ENCODE results near the gene TSHZ1. TPM values are rescaled to one million over a fixed set of nuclear protein-coding genes. Genes with fewer than 3 reads are reported as not detected.
"Not testable (repeated sequence)": the region's sequence is repeated elsewhere in the genome, so short reads cannot be mapped to it uniquely, and the experiment has no call there.

The TSHZ1 gene
- total RNA-seq, 1 donor from 2014 or later = 17.0 TPM

GRCh38 chr18:75323821-75324585, 113.4 kb downstream of the TSHZ1 start:
- intact Hi-C loops (cut with DNase I) = no loop called here
- Histone ChIP-seq H3K27me3 (ENCODE audit: low read depth) (no peaks in the 10 kb centered on the region), H3K4me3 (no peak overlapping the region), H3K27ac (no peak overlapping the region), H3K36me3 (no peaks in the 10 kb centered on the region), H3K4me1 (no peaks in the 10 kb centered on the region), H3K9me3 (peaks cover 7% of the 10 kb centered on the region)
- TF ChIP-seq, protein P1, sequence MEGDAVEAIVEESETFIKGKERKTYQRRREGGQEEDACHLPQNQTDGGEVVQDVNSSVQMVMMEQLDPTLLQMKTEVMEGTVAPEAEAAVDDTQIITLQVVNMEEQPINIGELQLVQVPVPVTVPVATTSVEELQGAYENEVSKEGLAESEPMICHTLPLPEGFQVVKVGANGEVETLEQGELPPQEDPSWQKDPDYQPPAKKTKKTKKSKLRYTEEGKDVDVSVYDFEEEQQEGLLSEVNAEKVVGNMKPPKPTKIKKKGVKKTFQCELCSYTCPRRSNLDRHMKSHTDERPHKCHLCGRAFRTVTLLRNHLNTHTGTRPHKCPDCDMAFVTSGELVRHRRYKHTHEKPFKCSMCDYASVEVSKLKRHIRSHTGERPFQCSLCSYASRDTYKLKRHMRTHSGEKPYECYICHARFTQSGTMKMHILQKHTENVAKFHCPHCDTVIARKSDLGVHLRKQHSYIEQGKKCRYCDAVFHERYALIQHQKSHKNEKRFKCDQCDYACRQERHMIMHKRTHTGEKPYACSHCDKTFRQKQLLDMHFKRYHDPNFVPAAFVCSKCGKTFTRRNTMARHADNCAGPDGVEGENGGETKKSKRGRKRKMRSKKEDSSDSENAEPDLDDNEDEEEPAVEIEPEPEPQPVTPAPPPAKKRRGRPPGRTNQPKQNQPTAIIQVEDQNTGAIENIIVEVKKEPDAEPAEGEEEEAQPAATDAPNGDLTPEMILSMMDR (IDR thresholded peaks at IDR 0.05) = no peak
- ATAC-seq (no peak), DNase-seq (no peak)

DNA sequence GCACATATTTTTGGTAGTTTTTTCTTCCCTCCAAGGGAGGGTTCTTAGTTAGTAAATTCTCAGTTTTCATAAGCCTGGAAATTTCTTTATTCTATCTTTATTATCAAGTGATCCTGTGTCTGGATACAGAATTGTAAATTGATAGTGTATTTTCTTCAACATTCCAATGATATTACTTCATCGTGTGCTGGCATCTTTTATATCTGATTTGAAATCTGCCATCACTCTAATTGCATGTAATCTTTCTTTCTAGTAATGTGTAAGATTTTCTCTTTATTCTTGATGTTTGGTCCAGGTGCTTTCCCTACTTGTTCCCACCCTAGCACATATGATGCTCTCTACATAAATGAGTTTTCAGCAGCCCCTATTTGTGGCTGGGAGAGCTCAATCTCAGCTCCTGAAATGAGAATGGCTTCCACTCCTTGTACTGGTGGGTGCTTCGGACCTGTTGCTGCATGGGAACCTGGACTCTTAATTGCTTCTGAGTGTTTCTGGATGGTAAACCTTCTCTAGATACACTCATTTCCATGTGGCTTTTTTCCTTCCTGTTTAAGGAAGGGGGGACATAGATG, 114.2 kb downstream of the TSHZ1 start:
- ATAC-seq = no peak
- TF ChIP-seq, protein P1 (IDR thresholded peaks at IDR 0.05) = no peak
- intact Hi-C loops (cut with DNase I) = no loop called here
- no peaks in the 10 kb centered on the region for H3K36me3 ChIP-seq
- H3K27ac ChIP-seq = no peak overlapping the region
- H3K4me3 ChIP-seq = no peak overlapping the region
- no peaks in the 10 kb centered on the region for H3K4me1 ChIP-seq
- H3K27me3 ChIP-seq (ENCODE audit: low read depth) = no peaks in the 10 kb centered on the region
- peaks cover 7% of the 10 kb centered on the region for H3K9me3 ChIP-seq
- no peak for DNase-seq

DNA sequence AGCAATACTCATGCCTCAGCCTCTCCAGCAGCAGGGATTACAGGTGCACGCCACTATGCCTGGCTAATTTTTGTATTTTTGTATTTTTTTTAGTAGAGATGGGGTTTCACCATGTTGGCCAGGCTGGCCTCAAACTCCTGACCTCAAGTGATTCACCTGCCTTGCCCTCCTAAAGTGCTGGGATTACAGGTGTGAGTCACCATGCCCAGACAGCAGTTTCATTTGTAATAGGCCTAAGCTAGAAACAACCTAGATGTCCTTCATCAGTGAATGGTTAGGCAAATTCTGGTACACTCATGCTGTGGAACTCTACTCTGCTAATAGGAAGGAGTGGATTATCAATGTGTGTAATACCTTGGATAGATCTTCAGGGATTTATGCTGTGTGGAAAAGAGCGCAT, 119.2 kb downstream of the TSHZ1 start:
- H3K36me3 ChIP-seq; H3K27ac ChIP-seq; DNase-seq; H3K9me3 ChIP-seq; ATAC-seq; intact Hi-C loops (cut with DNase I); H3K4me3 ChIP-seq; H3K4me1 ChIP-seq; H3K27me3 ChIP-seq (ENCODE audit: low read depth): not testable (repeated sequence)

DNA sequence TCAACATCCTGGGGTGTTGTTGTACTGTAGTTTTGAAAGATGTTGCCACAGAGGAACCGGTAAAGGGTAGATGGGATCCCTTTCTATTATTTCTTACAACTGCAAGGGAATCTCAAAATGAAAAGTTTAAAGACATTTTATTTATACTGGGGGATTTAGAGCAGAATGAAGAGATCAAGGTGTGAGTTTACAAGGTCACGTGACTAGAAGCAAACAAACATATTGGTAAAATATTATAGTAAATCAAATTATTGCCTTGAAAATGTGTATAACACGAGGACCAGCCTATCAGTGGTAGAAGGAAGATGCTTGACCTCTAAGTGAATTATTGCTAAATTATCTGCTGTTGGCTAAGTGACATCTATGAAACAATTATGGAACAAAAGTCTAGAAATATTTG, 119.7 kb downstream of the TSHZ1 start:
- TF ChIP-seq, protein P1 (IDR thresholded peaks at IDR 0.05) = no peak
- no peak overlapping the region for H3K27ac ChIP-seq
- peaks cover 7% of the 10 kb centered on the region for H3K9me3 ChIP-seq
- H3K36me3 ChIP-seq = no peaks in the 10 kb centered on the region
- DNase-seq (no peak), ATAC-seq (no peak)
- H3K4me3 ChIP-seq = no peak overlapping the region
- no peaks in the 10 kb centered on the region for H3K4me1 ChIP-seq
- H3K27me3 ChIP-seq (ENCODE audit: low read depth) = no peaks in the 10 kb centered on the region
- intact Hi-C loops (cut with DNase I) = no loop called here

- no peaks in the 10 kb centered on the region for H3K9me3 ChIP-seq
- intact Hi-C loops (cut with DNase I) = no loop called here
- H3K4me1 ChIP-seq = no peaks in the 10 kb centered on the region
- ATAC-seq (no peak), DNase-seq (no peak)
- no peaks in the 10 kb centered on the region for H3K27me3 ChIP-seq (ENCODE audit: low read depth)
- no peak overlapping the region for H3K27ac ChIP-seq
- no peak overlapping the region for H3K4me3 ChIP-seq
- TF ChIP-seq, protein P1 (IDR thresholded peaks at IDR 0.05) = no peak
- no peaks in the 10 kb centered on the region for H3K36me3 ChIP-seq
These were observed 124.3 kb downstream of the TSHZ1 start for GRCh38 chr18:75334869-75335268.

DNA sequence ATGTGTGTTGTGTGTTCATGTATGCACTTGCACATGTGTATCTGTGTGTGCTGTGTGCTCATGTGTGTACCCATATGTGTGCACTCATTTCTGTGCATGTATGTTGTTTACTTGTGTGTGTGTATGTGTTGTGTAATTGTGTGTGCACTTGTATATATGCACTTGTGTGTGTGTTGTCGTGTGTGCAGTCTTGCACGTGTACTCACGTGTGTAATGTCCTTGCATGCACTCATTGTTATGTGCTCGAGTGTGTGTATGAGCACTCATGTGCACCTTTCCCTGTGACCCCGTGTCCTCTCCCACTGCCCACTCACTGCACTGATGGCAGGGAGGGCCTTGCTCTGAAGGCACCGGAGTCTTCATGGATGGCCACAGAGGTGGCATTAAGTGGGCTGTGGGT, 124.9 kb downstream of the TSHZ1 start:
- DNase-seq (no peak), ATAC-seq (no peak)
- H3K27me3 ChIP-seq (ENCODE audit: low read depth) = no peaks in the 10 kb centered on the region
- H3K4me3 ChIP-seq = no peak overlapping the region
- TF ChIP-seq, protein P1 (IDR thresholded peaks at IDR 0.05) = no peak
- H3K9me3 ChIP-seq = no peaks in the 10 kb centered on the region
- no peak overlapping the region for H3K27ac ChIP-seq
- intact Hi-C loops (cut with DNase I) = no loop called here
- H3K36me3 ChIP-seq = no peaks in the 10 kb centered on the region
- no peaks in the 10 kb centered on the region for H3K4me1 ChIP-seq
